HG03280 (cell line): ENCODE data around the gene NOPCHAP1.
A peak's percentile ranks its signal among the peaks of the same experiment; 100 is the strongest.
"Not testable (repeated sequence)": the region's sequence is repeated elsewhere in the genome, so short reads cannot be mapped to it uniquely, and the experiment has no call there.

Source experiments
- ATAC-seq: cut with Tn5 transposase; IDR thresholded peaks from one replicate; pipeline ENCODE4 v1.9.1; 2021; ENCODE audit warnings: mild to moderate bottlenecking, moderate library complexity; ENCODE audit not compliant: unreplicated experiment

NOPCHAP1 gene

DNA sequence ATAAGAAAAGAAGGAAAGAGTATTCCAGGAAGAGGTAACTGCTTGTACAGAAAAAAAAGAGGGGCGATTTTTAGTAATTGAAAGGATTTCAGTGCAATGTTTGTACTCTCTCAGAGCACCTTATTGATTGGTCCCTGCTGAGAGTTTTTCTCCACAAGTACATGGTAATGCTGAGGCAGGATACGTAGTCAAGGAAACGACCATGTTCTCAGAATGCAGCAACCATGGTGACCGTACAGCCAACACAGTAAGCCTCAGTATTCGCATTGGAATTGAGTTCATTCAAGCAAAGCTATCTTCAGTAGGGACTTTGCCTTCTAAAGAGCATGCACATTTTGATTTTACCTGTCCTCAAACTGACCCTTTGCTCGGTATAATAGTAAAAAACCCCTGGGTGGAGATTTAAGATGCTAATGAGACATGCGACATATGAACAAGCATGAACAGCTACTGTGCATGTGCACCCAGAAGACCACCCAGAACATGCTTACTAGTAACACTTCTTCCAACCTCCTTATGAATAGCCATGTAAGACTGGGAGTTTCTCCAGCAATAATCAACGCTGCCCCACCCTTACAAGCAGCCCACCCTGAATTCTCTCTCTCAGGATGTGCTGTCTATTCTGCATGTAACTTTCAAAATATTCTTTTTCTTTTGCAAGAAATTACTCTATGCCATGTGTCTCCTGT, 21.8 kb upstream of the NOPCHAP1 start:
- ATAC-seq: no peak

DNA sequence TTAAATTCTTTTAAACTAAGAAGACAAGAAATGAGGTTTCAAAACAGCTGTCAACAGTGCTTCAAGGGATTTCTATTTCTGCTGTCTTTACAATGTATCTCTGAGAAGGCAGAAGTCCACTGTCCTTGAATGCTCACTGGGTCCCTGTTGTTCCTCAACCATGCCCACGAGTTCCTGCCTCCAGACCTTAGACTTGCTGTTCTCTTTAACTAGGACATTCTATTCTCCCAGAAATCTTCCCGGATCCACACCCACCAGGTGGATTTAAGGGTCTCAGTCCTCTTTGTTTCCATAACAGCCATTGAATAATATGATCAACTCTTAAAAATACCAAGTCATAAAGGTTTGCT, 21.3 kb upstream of the NOPCHAP1 start:
- no peak for ATAC-seq

GRCh38 chr12:104966677-104967076, 19.4 kb upstream of the NOPCHAP1 start:
- ATAC-seq: peak; percentile 82

DNA sequence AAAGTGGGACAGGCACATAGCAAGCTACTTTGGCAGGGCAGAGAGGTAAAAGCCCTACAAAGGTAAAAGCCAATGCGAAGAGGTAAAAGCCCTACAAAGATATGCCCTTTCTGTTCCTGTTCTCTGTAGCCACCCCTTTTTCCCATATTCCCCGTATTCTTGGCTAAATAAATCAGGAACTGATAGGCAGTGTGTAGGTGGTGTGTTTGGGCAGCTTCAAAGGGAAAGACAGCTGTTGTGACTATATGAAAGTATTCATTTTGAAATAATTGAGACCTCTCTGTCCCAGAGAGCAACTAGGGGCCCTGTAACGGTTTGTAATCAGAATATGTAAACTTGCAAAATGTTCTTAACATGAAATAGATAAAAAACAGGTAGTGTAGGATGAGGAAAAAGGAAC, 16.8 kb upstream of the NOPCHAP1 start:
- no peak for ATAC-seq

DNA sequence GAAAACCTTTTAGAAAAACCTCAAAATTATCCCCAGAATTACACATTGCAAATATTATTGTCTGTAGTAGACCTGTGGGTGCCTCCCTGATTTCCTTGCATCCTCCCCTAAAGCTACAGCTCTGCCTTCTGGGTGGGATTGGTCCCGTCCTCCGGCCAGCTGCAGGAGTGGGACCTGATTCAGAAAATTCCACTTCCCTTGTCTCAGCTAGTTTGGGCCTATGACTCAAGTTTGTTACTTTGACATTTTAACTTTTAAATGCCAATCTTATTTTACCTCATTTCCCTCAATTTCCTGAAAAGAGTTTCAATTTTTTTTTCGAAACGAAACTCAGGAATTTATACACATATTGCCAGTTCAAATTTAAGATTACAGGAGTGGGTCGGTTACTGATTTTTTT, 14.8 kb upstream of the NOPCHAP1 start:
- ATAC-seq: no peak

DNA sequence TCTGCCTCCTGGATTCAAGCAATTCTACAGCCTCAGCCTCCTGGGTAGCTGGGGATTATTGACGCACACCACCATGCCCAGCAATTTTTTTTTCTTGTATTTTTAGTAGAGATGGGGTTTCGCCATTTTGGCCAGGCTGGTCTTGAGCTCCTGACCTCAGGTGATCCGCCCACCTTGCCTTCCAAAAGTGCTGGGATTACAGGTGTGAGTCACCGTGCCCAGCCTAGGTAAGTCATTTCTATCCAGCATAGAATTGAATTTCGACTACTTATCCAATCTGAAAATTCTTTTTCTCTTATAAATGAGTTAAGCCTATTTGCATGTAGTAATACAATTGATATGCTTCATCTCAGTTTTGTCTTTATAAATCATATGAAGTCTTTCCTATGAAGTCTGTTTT, 12.9 kb upstream of the NOPCHAP1 start:
- ATAC-seq: no peak

DNA sequence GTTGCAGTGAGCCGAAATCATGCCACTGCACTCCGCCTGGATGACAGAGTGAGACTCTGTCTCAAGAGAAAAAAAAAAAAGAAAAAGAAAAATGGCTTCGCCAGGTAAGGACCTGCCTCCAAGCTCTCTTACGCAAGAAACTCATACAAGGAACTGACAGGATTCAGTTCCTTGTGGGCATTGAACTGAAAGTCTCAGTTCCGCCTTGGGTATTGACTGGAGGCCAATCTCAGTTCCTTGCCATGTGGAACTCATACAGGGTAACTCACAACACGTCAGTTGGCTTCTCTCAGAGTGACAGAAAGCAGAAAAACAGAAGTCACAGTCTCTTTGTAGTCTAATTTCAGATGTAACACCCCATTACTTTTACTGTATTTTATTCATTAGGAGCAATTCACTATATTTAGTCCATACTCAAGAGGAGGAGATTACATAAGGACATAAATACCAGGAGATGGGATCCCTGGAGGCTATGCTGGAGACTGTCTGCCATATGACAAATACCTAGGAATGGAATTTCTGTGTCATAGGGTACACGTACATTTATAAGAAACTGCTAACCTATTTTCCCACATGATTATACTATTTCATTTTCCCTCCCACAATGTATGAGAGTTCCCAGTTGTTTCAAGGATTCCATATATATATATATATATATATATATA, 11.4 kb upstream of the NOPCHAP1 start:
- ATAC-seq: peak; percentile 97

DNA sequence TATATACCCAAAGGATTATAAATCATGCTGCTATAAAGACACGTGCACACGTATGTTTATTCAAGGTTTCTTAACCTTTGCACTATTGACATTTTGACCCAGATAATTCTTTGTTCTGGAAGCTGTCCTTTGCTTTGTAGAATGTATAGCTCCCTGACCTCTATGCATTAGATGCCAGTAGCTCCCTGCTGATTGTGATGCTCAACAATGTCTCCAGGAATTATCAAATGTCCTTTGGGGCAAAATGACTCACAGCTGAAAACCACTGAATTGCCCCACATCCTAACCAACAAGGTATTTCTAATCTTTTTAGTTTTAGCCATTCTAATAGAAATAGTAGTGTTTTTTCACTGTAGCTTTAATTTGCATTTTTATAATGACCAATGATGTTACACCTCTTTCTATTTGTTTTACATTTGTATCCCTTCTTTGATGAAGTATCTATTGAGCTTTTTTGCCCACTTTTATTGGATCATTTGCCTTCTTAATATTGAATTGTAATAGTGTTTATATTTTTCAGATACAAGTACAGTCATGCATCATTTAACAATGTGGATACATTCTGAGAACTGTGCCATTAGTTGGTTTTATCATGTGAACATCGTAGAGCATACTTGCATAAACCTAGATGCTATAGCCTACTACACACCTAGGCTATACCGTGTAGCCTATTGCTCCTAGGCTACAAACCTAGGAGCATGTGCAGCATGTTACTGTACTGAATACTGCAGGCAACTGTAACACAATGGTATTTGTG, 10.4 kb upstream of the NOPCHAP1 start:
- ATAC-seq: no peak

DNA sequence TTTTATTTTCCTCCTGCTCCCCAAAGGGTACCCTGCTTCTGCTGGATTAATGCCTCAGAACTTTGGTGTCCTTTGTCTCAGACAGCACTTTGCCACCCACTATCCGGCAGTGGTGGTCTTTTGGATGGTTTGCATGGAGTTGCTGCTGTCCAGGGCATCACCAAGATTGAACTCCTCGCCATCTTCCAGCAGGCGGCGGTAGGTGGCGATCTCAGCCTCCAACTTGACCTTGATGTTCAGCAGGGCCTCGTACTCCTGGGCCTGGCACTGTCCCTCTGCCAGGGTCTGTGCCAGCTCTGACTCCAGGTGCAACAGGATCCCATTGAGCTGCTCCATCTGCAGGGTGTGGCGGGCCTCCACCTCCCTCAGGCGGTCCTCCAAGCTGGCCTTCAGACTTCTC, 9.4 kb upstream of the NOPCHAP1 start:
- ATAC-seq: no peak

GRCh38 chr12:104977688-104978087, 8.4 kb upstream of the NOPCHAP1 start:
- not testable (repeated sequence) for ATAC-seq

DNA sequence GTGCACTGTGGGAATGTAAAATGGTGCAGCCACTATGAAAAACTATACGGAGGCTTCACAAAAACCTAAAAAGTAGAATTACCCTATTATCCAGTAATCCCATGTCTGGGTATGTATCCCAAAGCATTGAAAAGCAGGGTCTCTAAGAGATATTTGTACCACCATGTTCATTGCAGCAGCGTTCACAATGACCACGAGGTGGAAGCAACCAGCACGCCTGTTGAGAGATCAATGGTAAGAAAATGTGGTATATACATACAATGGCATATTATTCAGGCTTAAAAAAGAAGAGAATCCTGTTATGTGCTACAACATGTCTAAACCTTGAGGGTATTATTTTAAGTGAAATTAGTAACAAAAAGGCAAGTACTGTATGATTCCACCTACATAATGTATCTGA, 910 bp upstream of the NOPCHAP1 start:
- no peak for ATAC-seq

- no peak for ATAC-seq
Measured at GRCh38 chr12:104990950-104991349, 4.8 kb downstream of the NOPCHAP1 start.

DNA sequence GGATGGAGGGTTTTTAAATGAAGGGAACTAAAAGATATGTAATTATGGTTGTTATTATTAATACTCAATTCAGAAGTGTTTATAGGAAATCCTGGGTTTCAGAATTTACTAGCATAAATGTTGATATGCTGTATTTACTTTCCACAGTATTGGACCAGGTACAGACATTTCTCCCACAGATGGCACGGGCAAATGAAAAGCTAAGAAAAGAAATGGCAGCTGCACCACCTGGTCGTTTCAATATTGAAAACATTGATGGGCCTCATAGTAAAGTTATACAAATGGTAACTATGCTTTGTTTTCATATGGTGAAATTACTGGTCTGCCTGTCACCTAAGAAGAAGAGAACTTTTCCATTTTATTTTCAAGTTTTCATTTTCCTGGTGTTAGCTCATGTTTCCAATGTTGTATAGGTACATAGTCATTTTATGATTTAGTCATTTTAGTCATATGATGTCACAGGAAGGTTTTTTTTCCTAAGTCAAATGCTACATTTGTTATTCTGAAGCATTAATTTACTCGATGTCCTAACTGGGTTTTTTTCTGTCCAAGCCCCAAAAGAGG, 5.5 kb downstream of the NOPCHAP1 start:
- ATAC-seq: no peak

- no peak for ATAC-seq
Measured at GRCh38 chr12:104994336-104994735, 8.2 kb downstream of the NOPCHAP1 start.

DNA sequence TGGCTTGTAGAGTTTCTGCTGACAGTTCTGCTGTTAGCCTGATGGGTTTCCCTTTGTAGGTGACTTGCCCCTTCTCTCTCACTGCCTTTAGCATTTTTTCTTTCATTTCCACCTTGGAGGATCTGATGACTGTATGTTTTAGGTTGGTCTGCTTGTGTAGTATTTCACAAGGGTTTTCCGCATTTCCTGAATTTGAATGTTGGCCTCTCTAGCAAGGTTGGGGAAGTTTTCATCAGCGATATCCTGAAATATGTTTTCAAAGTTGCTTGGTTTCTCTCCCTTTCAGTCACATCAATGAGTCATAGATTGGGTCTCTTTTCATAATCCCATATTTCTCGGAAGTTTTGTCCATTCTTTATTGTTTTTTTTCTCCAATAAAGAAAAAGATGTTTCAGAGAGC, 11.4 kb downstream of the NOPCHAP1 start:
- no peak for ATAC-seq

- ATAC-seq: no peak
Measured at GRCh38 chr12:104998423-104999346, 12.6 kb downstream of the NOPCHAP1 start.

DNA sequence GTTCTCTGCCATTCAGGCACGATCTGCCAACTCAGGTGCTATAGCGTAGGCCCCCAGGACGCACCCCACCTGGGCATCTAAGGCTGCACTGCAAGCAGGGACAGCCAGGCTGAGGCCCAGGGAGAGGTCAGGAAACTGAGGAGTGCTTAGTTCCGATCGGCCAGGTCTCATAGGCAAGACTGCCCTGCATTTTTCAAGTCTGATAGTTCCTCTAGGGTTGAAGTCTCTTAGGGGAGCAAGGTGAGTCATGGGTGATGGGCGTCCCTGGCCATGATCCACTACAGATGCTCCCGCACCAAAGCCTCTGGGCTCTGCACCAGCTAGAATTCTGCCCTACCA, 13.2 kb downstream of the NOPCHAP1 start:
- ATAC-seq: no peak

DNA sequence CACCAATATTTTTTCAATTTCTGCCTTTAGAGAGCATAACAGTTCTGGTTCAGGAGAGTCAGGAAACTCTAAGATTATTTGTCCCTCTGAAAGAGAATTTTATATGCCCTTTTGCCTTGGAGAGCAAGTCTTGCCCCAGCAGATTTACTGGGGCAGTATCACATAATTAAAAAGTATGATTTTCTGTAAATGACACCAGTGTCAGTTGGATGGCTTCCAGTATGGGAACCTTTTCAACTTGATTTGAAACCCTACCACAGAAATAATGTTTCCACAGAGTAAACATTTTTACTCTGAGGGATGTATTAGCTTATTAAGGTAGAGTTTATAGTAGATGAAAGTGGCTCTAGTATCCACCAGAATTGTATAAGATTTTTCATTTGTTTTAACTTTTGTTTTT, 15.4 kb downstream of the NOPCHAP1 start:
- ATAC-seq: no peak

DNA sequence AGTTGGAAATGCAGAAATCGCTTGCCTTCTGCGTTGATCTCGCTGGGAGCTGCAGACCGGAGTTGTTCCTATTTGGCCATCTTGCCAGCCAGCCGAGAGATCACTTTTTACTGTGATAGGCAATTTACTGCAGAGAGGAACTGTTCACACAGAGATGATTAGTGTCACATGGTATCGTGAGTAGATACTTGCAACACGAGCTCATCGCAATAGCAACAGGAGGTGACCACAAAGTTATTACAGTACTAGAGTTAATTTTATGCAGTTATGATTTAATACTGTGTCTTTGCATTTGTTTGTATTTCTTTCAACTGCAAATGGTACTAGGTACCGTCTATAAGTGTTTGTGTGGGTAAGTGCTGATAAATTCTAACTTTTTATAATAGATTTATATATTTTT, 27.8 kb downstream of the NOPCHAP1 start:
- ATAC-seq: no peak

DNA sequence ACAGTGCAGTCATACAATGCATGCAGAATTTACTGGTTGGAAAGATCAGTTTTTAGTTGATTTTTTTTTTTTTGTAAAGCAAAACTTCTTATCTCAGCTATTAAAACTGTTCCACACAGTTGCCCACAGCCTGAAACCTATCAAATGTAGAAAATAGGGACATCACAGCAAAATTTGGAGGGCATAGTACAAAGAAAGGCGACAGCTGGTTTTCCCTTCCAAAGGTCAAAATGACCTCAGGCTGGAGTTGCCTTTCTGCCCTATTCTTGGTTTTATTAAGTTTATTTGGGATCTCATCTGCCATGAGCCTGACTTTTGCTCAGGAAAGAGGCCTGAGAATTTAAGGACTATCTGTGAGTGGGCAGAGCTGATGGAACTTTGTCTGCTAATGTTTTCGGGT, 28.5 kb downstream of the NOPCHAP1 start:
- no peak for ATAC-seq

DNA sequence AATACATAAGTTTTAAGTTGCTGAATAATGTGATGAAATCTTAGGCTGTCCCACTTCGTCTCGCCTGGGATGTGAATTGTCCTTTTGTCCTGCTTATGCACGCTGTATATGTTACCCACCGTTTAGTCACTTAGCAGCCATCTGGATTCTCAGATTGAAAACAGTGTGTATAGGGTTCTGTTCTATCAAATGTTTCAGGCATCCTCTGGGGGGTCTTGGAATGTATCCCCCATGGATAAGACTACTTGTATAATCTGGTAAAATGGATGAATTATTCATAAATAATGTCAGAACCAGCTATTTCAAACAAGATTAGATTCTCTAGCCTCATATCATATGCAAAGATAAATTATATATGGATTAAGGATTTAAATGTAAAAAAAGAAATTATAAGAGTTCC, 29.4 kb downstream of the NOPCHAP1 start:
- ATAC-seq: no peak
